H1 (cell line): ENCODE measurements around the gene FNDC3A. TPM values are rescaled to one million over a fixed set of nuclear protein-coding genes. Genes with fewer than 3 reads are reported as not detected.

Experiments used
- EP300 ChIP-seq, 2 experiments: IDR thresholded peaks; 1 replicate in 1 of 2; 2 replicates in 1 of 2; pipeline ENCODE4 v1.6.1; 2011 to 2012; ENCODE audit warnings: low read depth in 2 of 2, low read length in 2 of 2, mild to moderate bottlenecking in 2 of 2, borderline replicate concordance in 1 of 2, inconsistent platforms in 1 of 2, moderate library complexity in 1 of 2
- MAFK ChIP-seq: IDR thresholded peaks from 2 replicates; pipeline ENCODE4 v1.6.1; 2012; ENCODE audit warnings: low read depth, mild to moderate bottlenecking, improper control_type of control experiment, low read length
- polyA plus RNA-seq, 7 experiments: library from polyadenylated mRNA; depleted of rRNA in 3 of 7; stranded (reverse) in 5 of 7; unstranded in 2 of 7; fragments of >200 nt in 5 of 7; fragments of 200-250 nt in 2 of 7; gene quantifications; 1 replicate in 5 of 7; 2 replicates in 1 of 7; 4 replicates in 1 of 7; pipeline versions ENCODE4 v1.2.1 to v1.2.3, GENCODE V29; 2011 to 2013; ENCODE audit warnings: missing spikeins in 2 of 7, mixed read lengths in 2 of 7
- total RNA-seq: library from RNA; stranded (reverse); fragmentation: NEBNext Ultra II Directional; extraction: Animal tissue kit (Norgen Biotek cat#: 25700); gene quantifications from 2 replicates; pipeline ENCODE4 v1.2.1, GENCODE V29; 2021

The FNDC3A gene
- total and polyA plus RNA-seq, 2 of the 8 experiments (the other 6 are each of a cell fraction or from before 2014, with no cell fraction given), result 14.6 to 26.0 TPM

- TF ChIP-seq EP300 (IDR thresholded peaks at IDR 0.05; ENCODE audit: borderline replicate concordance in 1 of 2, low read depth in 2 of 2, low read length in 2 of 2), result no peak
- no peak for TF ChIP-seq MAFK
Measured at GRCh38 chr13:49226613-49227012, 250.9 kb downstream of the FNDC3A start (continued).
